Pancreas (tissue), 10 donors: ENCODE results near the gene SLC41A1. TPM values are rescaled to one million over a fixed set of nuclear protein-coding genes. Genes with fewer than 3 reads are reported as not detected.

Experiments used
- ATAC-seq, 4 donors: fragments of 200-7000 bp; cut with Tn5 transposase; one replicate each; pipeline versions ENCODE4 v1.8.0 to v1.9.1; 2020; ENCODE audit warnings: mild to moderate bottlenecking in 4 of 4, moderate library complexity in 4 of 4
- DNase-seq, 6 donors: peaks; one replicate each; pipeline ENCODE4 v3.0.0-alpha.2; 2020
- FAIRE-seq: peaks from 2 replicates; lab custom pipeline; 2012; peaks lifted over from hg19 to GRCh38; lab: Jason Lieb, UNC
- H3K27ac ChIP-seq, 4 donors: fragments of 200-600 bp; sonication (generic); 1 replicate in 3 of 4; 2 replicates in 1 of 4; pipeline versions ENCODE4 v1.5.0 to v1.8.0; 2020
- H3K27me3 ChIP-seq, 4 donors: fragments of 200-600 bp; one replicate each; pipeline ENCODE4 v1.8.0; 2021
- H3K36me3 ChIP-seq, 3 donors: fragments of 200-600 bp; sonication (generic) in 1 of 3; one replicate each; pipeline versions ENCODE4 v1.5.0 to v1.8.0; 2020 to 2021
- H3K4me1 ChIP-seq, 3 donors: fragments of 200-600 bp; one replicate each; pipeline ENCODE4 v1.8.0; 2021
- H3K4me3 ChIP-seq, 4 donors: fragments of 200-600 bp; sonication (generic) in 2 of 4; one replicate each; pipeline versions ENCODE4 v1.5.0 to v1.8.0; 2020 to 2021
- H3K9me3 ChIP-seq, 4 donors: fragments of 200-600 bp; one replicate each; pipeline ENCODE4 v1.8.0; 2021
- WGBS, 2 donors: extraction: QIAGEN DNeasy Blood & Tissue Kit; methylation state at CpG; one replicate each; pipeline ENCODE4 v1.1.7; 2013; 5-methylcytosine and 5-hydroxymethylcytosine counted together
- intact Hi-C, 3 donors: fragments of 100-400 bp; cut with DNase I; formaldehyde crosslinking; loops; one replicate each; pipeline versions ENCODE4 v1.11.1 to v1.14.2; 2022
- polyA plus RNA-seq, 2 donors: library from polyadenylated mRNA; stranded (reverse); fragments of 200-250 nt; gene quantifications; one replicate each; pipeline ENCODE4 v1.2.3, GENCODE V29; 2013
- total RNA-seq, 6 donors: library from RNA; stranded (reverse); fragmentation: NEBNext Ultra II Directional in 4 of 6; extraction: Animal tissue kit (Norgen Biotek cat#: 25700) in 4 of 6; gene quantifications; one replicate each; pipeline versions ENCODE4 v1.2.1 to v1.2.4, GENCODE V29; 2021 to 2023
- TF ChIP-seq, protein P1 (sequence below), 4 donors: fragments of 200-600 bp; sonication (generic) in 3 of 4; IDR thresholded peaks; one replicate each; pipeline versions ENCODE4 v1.5.0 to v1.8.0; 2021; ENCODE audit warnings: antibody characterized with exemption in 4 of 4
- donor health status: healthy with polysubstance abuse.
- donor health status: DM: no; HTN: no; CAD: no; lungs with moderate emphysema.
- donor health status: DM: no; HTN: no; CAD: no.
- donor health status: control.
- donor health status: control.
- donor health status: Bipolar disorder and iron deficiency.
- donor health status: DM: yes; HTN: yes; CAD: no.
- donor health status: DM: no; HTN: no; CAD: no.
- donor health status: DM: no; HTN: no; CAD: no.
- donor health status: DM: yes; HTN: yes; CAD: no.

SLC41A1 gene
- total and polyA plus RNA-seq, 8 donors = 20.7 to 57.7 (median 36.8) TPM

GRCh38 chr1:205852969-205853368, 40.0 kb upstream of the SLC41A1 start:
- peak overlapping the region in 2 of 4 donors; percentile 51 to 57 for H3K27ac ChIP-seq
- FAIRE-seq = no peak
- DNase-seq = no peak
- no peaks in the 10 kb centered on the region for H3K9me3 ChIP-seq
- intact Hi-C loops = no loop called here
- no peaks in the 10 kb centered on the region for H3K27me3 ChIP-seq
- ATAC-seq = no peak
- peaks cover 30 to 37% (median 34%) of the 10 kb centered on the region in 3 donors for H3K4me1 ChIP-seq
- H3K4me3 ChIP-seq = no peak overlapping the region
- no peaks in the 10 kb centered on the region for H3K36me3 ChIP-seq
- TF ChIP-seq, protein P1, sequence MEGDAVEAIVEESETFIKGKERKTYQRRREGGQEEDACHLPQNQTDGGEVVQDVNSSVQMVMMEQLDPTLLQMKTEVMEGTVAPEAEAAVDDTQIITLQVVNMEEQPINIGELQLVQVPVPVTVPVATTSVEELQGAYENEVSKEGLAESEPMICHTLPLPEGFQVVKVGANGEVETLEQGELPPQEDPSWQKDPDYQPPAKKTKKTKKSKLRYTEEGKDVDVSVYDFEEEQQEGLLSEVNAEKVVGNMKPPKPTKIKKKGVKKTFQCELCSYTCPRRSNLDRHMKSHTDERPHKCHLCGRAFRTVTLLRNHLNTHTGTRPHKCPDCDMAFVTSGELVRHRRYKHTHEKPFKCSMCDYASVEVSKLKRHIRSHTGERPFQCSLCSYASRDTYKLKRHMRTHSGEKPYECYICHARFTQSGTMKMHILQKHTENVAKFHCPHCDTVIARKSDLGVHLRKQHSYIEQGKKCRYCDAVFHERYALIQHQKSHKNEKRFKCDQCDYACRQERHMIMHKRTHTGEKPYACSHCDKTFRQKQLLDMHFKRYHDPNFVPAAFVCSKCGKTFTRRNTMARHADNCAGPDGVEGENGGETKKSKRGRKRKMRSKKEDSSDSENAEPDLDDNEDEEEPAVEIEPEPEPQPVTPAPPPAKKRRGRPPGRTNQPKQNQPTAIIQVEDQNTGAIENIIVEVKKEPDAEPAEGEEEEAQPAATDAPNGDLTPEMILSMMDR (IDR thresholded peaks at IDR 0.05) = no peak

DNA sequence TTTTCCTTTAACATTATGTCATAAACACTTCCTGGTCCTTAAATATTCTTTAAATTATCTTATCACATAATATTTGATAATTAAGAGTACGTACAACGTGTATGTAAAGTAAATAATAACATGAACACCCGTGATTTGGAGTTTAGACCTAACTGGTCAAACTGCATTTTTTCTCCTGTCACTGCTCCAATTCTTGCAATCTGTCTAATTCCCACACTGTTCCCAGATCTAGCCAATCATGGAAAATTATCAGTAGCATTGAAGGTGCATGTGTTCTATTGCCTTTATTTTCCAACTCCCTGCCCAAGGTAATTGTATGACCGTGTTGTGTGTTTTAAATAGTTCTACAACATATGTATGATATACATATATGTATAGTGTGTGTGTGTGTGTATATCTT, 39.0 kb upstream of the SLC41A1 start:
- Histone ChIP-seq H3K9me3 (no peaks in the 10 kb centered on the region), H3K36me3 (no peaks in the 10 kb centered on the region), H3K27me3 (no peaks in the 10 kb centered on the region), H3K4me1 (peaks cover 28 to 31% (median 31%) of the 10 kb centered on the region in 3 donors), H3K27ac (peak overlapping the region in 2 of 4 donors; percentile 51 to 57), H3K4me3 (no peak overlapping the region)
- DNase-seq = peak in 3 of 6 donors; percentile 62 to 63 (median 62)
- ATAC-seq = peak; percentile 35 to 76 (median 60)
- TF ChIP-seq, protein P1 (IDR thresholded peaks at IDR 0.05) = no peak
- FAIRE-seq = no peak
- intact Hi-C loops = no loop called here
- WGBS, 2 donors = 16 to 17% methylated on average over 4 of the region's 4 CpGs

DNA sequence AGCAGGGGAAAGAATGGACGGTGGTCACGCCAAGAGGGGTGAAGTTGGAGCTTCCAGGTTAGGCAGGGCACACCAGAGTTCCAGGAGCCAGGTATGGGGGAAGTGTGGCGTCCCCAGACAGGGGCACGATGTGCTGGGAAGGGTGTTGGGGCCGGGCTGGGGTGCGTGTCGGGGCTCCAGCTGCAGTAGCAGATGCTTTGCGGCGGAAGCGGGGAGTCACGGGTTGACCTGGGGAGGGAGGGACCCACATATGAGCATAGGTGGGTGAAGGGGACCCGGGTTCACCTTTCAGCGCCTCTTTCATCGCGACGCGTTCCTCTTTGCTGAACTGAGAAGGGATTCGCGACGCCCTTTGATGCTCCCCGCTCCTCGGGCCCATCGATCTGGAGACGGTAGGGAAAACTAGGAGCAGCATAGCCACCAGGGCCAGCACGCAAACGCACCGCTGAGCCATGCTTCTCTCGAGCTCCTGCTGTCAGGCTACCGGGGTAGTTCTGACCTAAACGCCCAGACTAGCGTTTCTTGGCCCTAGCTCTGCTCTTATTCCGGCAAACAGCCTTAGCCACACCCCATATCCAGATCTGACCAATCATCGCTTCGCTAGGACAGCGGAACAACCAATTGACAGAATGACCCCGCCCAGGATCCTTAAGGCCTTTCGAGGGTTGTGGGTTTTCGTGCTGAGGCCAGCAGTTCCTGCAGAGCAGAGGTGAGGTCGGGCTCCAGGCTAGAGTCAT, 36.8 kb upstream of the SLC41A1 start, which contains the start of gene PM20D1:
Gene PM20D1 (minus strand): TSS at position 514 of the 737 bp plus-strand sequence. CDS start 60 bp downstream, at position 454.
- no peaks in the 10 kb centered on the region for H3K27me3 ChIP-seq
- intact Hi-C loops = no loop called here
- no peaks in the 10 kb centered on the region for H3K9me3 ChIP-seq
- peak within 1 kb of the TSS; percentile 5 to 63 (median 34) for H3K4me3 ChIP-seq
- H3K36me3 ChIP-seq = no peaks in the 10 kb centered on the region
- no peak for FAIRE-seq
- WGBS, 2 donors = 57 to 88% methylated on average over 39 of the region's 39 CpGs
- TF ChIP-seq, protein P1 (IDR thresholded peaks at IDR 0.05) = no peak
- peak within 1 kb of the TSS in 2 of 4 donors; percentile 57 to 68 for H3K27ac ChIP-seq
- peak; percentile 74 to 93 (median 86) for DNase-seq
- ATAC-seq = peak; percentile 80 to 96 (median 86)
- H3K4me1 ChIP-seq = peaks cover 23 to 31% (median 24%) of the 10 kb centered on the region in 3 donors

DNA sequence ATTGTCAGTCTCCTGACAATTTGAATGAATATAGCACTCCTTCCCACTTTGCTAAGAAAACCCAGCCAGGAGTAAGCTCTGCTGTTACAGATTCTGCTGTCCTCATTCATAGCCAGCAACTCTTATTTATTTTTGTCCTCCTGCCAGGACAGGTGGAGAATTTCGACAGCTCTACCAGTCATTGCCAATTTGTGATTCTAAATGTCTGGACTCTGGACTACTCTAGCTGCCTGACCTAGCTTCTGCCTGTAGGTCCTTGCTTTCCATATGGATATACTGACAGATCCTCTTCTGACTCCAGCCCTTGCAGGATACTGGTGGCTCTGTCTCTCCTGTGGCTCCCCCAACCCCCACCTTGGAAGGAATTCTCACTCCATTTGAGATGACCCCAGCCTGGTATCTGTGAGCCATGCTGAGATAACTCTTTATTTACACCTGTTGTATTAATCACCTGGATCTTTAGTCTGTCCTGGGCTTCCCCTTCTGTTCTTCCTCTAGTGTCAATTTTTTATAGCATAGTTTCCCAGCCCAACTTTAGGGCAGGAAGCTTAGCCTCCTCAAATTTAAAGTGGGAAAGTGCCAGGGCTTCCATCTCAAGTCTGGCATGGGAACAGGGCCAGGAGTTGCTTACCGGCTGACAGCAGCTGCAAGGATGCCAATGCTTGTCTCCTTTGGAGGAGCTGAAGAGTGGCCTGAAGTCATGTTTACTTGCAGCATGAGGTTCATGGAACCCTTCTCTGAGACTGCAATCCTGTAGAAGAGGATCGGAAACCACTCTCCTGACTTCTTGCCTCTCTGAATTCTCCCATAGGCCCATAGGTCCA, 30.2 kb upstream of the SLC41A1 start:
- Histone ChIP-seq H3K27me3 (no peaks in the 10 kb centered on the region), H3K36me3 (no peaks in the 10 kb centered on the region), H3K9me3 (no peaks in the 10 kb centered on the region), H3K27ac (peak overlapping the region in 2 of 4 donors; percentile 2 to 63), H3K4me1 (peaks cover 8 to 20% (median 13%) of the 10 kb centered on the region in 3 donors), H3K4me3 (no peak overlapping the region)
- TF ChIP-seq, protein P1 (IDR thresholded peaks at IDR 0.05) = no peak
- FAIRE-seq = no peak
- peak; percentile 77 to 91 (median 88) for ATAC-seq
- peak in 4 of 6 donors; percentile 40 to 51 (median 46) for DNase-seq
- 39 to 40% methylated on average over 3 of the region's 3 CpGs for WGBS, 2 donors
- intact Hi-C loops = no loop called here
